A549 (cell line): ENCODE data around the gene SORCS2.

ENCODE experiments used
- BHLHE40 ChIP-seq: IDR thresholded peaks from 2 replicates; pipeline ENCODE4 v1.6.1; 2012; ENCODE audit warnings: low read depth, low read length, inconsistent platforms
- RAD21 ChIP-seq, 2 experiments: fragments of >200 bp in 1 of 2; sonication (Bioruptor Twin) in 1 of 2; formaldehyde crosslinking in 1 of 2; IDR thresholded peaks in 1 of 2; conservative IDR thresholded peaks in 1 of 2; 2 replicates in 1 of 2; 3 replicates in 1 of 2; pipeline ENCODE4 v1.6.1; 2012 to 2018; ENCODE audit warnings: inconsistent platforms in 1 of 2
- TF ChIP-seq, protein P1 (sequence below): fragments of >200 bp; sonication (Bioruptor Twin); formaldehyde crosslinking; IDR thresholded peaks from 3 replicates; pipeline ENCODE4 v1.5.1; 2016

GRCh38 chr4:7697821-7698220, 505.5 kb downstream of the SORCS2 start:
- no peak for TF ChIP-seq RAD21 (conservative IDR thresholded peaks at IDR 0.05 in 1 of 2, IDR thresholded peaks at IDR 0.05 in 1 of 2)
- TF ChIP-seq, protein P1, sequence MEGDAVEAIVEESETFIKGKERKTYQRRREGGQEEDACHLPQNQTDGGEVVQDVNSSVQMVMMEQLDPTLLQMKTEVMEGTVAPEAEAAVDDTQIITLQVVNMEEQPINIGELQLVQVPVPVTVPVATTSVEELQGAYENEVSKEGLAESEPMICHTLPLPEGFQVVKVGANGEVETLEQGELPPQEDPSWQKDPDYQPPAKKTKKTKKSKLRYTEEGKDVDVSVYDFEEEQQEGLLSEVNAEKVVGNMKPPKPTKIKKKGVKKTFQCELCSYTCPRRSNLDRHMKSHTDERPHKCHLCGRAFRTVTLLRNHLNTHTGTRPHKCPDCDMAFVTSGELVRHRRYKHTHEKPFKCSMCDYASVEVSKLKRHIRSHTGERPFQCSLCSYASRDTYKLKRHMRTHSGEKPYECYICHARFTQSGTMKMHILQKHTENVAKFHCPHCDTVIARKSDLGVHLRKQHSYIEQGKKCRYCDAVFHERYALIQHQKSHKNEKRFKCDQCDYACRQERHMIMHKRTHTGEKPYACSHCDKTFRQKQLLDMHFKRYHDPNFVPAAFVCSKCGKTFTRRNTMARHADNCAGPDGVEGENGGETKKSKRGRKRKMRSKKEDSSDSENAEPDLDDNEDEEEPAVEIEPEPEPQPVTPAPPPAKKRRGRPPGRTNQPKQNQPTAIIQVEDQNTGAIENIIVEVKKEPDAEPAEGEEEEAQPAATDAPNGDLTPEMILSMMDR, result no peak
- TF ChIP-seq BHLHE40, result no peak
